Astrocyte of the cerebellum (primary cell): ENCODE results near the gene CPA2.
"Not testable (repeated sequence)": the region's sequence is repeated elsewhere in the genome, so short reads cannot be mapped to it uniquely, and the experiment has no call there.

Source experiments
- DNase-seq: peaks from one replicate; pipeline ENCODE4 v3.0.0-alpha.2; 2011; ENCODE audit warnings: low read depth
- H3K4me3 ChIP-seq: 2 replicates; pipeline ENCODE4 v1.5.1; 2011; ENCODE audit warnings: mild to moderate bottlenecking, low read depth, low read length, moderate library complexity
- in situ Hi-C: cut with HindIII; loops from 2 replicates; pipeline ENCODE4 v1.10.0; 2017; ENCODE audit warnings: low sequenced_read_pairs
- TF ChIP-seq, protein P1 (sequence below): IDR thresholded peaks from 2 replicates; pipeline ENCODE4 v1.5.1; 2012; ENCODE audit warnings: low read length, low read depth, moderate library complexity, mild to moderate bottlenecking; ENCODE audit errors: missing control alignments

CPA2 gene

DNA sequence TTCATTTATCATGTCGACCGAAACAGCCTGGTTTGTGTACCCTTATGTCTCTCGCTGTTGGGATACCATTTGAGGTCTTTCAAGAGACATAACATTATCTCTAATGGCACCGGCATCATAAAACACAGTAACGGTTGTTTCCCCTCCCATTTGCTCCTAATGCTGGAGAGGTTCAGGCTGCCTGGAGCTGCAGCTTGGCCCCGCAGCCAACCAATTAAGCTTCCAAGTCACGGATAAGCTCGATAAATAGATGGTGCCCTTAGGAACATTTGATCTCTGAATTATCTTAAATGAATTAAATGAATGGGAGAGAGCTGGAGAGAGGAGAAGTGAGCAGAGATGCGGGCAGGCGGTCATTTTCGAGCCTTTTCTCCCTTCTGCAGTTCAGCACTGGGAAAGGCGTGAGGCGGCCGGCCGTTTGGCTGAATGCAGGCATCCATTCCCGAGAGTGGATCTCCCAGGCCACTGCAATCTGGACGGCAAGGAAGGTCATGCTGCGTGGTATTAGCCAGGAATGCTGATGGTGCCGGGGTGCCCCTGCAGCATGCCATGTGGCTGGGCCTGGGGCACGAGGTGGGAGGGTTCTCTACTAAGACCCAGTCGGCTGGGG lies 38.9 kb downstream of the CPA2 start:
- no peak for DNase-seq
- TF ChIP-seq, protein P1, sequence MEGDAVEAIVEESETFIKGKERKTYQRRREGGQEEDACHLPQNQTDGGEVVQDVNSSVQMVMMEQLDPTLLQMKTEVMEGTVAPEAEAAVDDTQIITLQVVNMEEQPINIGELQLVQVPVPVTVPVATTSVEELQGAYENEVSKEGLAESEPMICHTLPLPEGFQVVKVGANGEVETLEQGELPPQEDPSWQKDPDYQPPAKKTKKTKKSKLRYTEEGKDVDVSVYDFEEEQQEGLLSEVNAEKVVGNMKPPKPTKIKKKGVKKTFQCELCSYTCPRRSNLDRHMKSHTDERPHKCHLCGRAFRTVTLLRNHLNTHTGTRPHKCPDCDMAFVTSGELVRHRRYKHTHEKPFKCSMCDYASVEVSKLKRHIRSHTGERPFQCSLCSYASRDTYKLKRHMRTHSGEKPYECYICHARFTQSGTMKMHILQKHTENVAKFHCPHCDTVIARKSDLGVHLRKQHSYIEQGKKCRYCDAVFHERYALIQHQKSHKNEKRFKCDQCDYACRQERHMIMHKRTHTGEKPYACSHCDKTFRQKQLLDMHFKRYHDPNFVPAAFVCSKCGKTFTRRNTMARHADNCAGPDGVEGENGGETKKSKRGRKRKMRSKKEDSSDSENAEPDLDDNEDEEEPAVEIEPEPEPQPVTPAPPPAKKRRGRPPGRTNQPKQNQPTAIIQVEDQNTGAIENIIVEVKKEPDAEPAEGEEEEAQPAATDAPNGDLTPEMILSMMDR = no peak
- in situ Hi-C loops = no loop called here
- no peak overlapping the region for H3K4me3 ChIP-seq

DNA sequence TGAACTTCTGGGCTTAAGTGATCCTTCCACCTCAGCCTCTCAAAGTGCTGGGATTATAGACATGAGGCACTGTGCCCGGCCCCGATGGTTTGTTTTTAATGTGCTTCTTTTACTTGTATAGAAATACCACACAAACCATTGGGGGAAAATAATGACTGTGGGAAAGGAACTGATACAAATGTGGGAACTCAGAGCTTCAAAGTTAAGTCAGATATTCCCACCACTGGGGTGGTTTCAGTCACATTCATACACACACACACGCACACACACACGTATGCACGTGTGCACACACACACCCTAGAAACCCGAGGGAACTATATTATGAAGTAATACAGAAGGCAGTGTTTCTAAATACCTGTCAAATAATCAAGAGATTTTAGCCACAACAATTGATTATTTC lies 43.3 kb downstream of the CPA2 start:
- TF ChIP-seq, protein P1 = no peak
- no peak for DNase-seq
- in situ Hi-C loops = no loop called here
- H3K4me3 ChIP-seq = no peak overlapping the region

DNA sequence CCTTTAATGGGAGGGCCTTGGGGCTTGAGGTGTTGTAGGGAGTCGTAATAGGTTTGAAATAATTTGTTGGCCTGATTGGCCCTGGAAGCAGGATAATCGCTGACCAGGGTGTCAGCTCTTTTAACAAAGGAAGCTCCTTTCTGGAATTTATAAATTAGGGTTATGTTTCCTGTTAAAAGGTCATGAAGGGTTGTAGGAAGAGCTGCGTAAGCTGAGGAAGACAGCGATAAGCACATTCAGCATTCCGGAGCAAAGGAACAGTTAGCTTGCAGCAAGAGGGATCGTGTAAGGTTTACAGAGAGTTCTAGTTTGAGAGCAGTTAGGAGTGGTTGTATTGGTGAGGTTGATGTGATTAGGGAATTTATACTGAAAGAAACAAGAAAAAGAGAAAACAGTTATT lies 47.6 kb downstream of the CPA2 start:
- in situ Hi-C loops = no loop called here
- DNase-seq = no peak
- H3K4me3 ChIP-seq = no peak overlapping the region
- TF ChIP-seq, protein P1 = no peak

DNA sequence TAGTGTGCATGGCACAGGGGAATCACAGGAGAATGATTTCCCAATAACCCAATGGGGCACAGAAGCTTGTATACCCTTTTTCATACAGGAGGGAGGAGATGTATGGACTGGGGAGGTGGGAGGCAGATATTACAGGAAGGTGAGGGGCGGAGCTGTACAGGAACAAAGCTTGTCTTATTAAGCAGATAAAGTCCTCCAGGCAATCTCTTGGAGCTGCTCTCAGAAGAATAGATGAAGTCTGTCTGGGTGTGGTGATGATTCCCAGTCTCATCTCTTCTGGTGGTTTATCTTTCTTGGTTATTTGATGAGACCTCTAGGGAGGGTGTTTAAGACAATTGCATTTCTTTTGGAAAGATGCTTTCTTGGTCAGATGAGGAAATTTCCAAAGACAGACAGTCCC lies 52.9 kb downstream of the CPA2 start:
- in situ Hi-C loops = no loop called here
- H3K4me3 ChIP-seq = no peak overlapping the region
- no peak for DNase-seq
- TF ChIP-seq, protein P1 = no peak

DNA sequence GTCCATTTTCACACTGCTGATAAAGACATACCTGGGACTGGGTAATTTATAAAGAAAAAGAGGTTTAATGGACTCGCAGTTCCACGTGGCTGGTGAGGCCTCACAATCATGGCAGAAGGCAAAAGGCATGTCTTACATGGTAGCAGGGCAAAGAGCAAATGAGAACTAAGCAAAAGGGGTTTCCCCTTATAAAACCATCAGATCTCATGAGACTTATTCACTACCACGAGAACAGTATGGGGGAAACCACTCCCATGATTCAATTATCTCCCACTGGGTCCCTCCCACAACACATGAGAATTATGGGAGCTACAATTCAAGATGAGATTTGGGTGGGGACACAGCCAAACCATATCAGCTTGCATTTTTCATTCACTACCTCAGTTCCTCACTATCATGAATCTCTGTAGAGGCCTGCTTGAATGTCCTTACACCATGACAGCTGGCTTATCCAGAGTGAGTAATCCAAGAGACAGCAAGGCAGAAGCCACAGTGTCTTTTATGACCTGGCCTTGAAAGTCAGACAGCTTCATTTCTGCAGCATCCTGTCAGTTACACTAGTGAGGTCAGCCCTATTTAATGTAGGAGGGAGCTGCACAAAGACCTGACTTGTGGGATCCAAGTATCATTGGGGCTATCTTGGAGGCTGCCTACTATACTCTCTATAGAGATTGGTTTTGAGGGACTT lies 55.0 kb downstream of the CPA2 start:
- in situ Hi-C loops, DNase-seq, H3K4me3 ChIP-seq: not testable (repeated sequence)

DNA sequence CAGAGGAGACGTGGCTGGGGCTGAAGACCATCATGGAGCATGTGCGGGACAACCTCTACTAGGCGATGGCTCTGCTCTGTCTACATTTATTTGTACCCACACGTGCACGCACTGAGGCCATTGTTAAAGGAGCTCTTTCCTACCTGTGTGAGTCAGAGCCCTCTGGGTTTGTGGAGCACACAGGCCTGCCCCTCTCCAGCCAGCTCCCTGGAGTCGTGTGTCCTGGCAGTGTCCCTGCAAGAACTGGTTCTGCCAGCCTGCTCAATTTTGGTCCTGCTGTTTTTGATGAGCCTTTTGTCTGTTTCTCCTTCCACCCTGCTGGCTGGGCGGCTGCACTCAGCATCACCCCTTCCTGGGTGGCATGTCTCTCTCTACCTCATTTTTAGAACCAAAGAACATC lies 56.0 kb downstream of the CPA2 start:
- in situ Hi-C loops = no loop called here
- TF ChIP-seq, protein P1 = no peak
- no peak for DNase-seq
- no peak overlapping the region for H3K4me3 ChIP-seq

DNA sequence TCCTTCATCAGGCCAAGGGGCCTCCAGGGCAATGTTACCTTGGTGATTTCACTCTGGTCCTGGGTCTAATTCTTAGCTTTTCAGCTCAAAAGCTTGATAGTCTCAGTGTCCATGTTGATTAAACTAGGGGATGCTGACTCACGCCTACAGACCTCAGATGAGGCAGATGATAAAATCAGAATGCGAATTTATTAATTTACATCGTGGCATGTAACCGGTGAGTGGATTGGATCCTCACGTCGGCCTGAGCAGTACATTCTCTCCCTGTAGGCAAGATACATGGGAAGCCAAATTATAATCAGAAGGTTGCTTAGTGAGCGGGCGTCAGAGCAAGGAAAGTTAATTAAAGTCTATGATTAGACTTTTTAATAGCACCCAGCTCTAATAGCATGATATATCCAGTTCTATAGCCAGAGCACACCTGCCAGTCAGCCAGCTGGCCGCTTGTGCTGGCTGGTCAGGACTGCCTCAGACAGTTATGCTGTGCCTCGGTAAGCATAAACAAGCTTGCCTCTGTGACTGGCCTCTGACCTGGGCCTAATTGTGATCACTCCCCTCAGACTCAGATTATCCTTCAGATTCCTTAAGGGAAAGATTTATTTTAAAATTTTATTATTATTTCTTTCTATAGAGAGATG lies 57.8 kb downstream of the CPA2 start:
- no peak overlapping the region for H3K4me3 ChIP-seq
- in situ Hi-C loops = no loop called here
- TF ChIP-seq, protein P1 = no peak
- DNase-seq = no peak
